Posterior vena cava (tissue), 2 donors: ENCODE results near the gene MAPKAP1. TPM values are rescaled to one million over a fixed set of nuclear protein-coding genes. Genes with fewer than 3 reads are reported as not detected.
"Not testable (repeated sequence)": the region's sequence is repeated elsewhere in the genome, so short reads cannot be mapped to it uniquely, and the experiment has no call there.

Experiments used
- DNase-seq: peaks from one replicate; pipeline ENCODE4 v3.0.0-alpha.2; 2020; ENCODE audit warnings: low spot score
- intact Hi-C, 2 donors: fragments of 100-400 bp; cut with DNase I; formaldehyde crosslinking; loops; one replicate each; pipeline versions ENCODE4 v1.14.1 to v1.14.2; 2022 to 2023
- total RNA-seq, 2 donors: library from RNA; stranded (reverse); fragmentation: NEBNext Ultra II Directional; extraction: Animal tissue kit (Norgen Biotek cat#: 25700); gene quantifications; one replicate each; pipeline ENCODE4 v1.2.1, GENCODE V29; 2021
- donor health status: DM: yes; HTN: yes; CAD: no.
- donor health status: DM: yes; HTN: yes; CAD: no.

The MAPKAP1 gene
- total RNA-seq, 2 donors from 2014 or later = 56.1 to 62.2 TPM

DNA sequence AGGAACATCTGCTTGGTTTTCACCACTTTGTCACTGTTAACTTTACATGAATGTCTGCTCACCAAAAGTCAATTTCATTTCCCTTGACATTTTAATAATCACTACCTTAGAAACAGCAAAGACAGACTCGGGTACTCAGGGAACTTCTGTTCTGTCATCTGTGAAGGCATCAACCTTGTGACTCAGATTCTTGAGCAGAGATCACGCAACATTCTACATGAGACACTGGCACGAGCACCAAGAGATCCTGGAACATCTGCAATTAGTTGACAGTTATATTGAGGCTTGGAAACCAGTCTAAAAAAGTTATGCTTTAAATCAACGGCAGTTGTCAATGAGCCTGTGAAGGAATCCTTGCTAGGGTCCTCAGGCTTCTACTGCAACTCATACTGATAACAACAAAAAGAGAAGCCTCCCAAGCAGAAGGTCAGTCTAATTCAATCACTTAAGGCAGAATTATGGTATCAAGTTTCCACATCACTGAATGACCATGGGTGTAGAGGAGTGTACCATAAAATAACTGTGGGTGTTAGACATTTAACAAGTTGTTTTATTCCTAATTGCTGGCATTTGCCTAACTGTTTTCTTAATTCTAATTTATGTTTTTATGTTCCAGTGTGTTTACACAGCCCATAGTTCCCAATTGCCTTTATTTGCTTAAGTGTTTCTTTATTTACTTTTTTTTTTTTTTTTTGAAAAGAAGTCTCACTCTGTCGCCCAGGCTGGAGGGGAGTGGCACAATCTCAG, 36.8 kb upstream of the MAPKAP1 start:
- intact Hi-C loops = no loop called here

DNA sequence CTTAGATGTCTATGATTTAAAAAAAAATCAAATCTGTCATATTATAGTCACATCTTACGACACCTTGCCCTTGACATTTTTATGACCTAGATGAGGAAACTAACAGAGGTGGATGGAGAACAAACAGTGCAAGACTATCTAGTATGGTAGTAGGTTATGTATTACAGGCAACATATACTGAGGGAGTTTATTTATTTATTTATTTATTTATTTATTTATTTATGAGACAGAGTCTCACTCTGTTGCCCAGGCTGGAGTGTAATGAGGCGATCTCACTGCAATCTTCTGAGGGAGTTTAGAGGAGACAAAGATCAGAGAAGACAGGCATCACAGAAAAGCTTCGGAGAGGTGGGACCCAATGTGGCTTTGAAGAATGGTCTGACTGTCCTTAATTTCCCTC, 35.6 kb upstream of the MAPKAP1 start:
- intact Hi-C loops = no loop called here
- DNase-seq = no peak

More for the DNA sequence above, 36.8 kb upstream of the MAPKAP1 start:
- DNase-seq = no peak

DNA sequence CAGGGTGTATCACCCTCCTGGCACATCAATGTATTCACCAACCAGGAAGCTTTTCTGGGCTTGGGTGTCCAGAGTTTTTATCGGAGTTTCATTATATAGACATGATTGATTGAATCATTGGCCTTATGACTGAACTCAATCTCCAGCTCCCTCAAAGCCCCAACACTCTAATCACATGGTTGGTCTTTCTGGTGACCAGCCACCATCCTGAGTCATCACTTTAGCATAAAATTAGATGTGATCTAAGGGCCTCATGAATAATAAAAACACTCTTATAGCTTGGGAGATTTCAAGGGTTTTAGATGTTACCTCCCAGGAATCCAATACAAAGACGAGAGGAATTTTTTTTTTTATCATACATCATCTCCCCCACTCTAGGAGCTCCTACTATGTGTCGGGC, 32.4 kb upstream of the MAPKAP1 start:
- intact Hi-C loops = no loop called here
- DNase-seq = no peak

DNA sequence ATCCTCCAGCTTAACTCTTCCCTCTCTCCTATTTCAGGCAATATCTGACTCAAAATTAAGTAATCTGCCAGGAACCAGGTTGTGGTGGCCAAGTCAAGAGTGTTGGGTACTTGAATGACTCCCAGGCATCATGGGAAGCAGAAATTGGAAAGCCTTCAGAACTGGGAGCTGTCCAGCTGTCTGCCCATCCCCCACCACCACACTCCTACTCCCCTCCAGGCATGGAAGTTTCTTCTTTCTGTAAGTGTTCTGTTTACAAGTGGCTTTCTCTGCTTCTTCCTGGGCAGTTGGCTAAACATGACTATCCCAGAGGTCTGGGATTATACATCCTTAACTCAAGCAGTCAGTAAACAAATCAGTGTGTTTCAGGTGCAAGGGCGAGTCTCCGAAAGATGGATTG, 25.6 kb upstream of the MAPKAP1 start:
- DNase-seq = no peak
- intact Hi-C loops = no loop called here

DNA sequence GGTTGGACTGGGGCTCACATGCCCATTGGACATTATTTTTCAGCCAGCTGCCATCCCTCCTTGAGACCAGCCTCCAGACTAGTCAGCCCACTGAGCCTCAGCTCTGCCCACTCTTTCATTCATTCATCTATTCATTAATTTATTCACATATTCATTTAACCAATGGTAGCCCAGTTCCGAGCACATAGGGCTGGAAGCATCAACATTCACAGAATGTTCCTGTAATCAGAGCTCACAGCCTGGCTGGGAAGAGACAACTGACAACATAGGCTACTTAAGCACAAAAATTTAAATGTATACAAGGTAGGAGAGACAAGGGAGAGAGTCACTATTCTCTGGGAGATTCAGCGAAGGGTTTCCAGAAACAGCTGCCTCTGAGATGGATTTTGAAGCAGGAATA, 23.2 kb upstream of the MAPKAP1 start:
- intact Hi-C loops = no loop called here
- no peak for DNase-seq

DNA sequence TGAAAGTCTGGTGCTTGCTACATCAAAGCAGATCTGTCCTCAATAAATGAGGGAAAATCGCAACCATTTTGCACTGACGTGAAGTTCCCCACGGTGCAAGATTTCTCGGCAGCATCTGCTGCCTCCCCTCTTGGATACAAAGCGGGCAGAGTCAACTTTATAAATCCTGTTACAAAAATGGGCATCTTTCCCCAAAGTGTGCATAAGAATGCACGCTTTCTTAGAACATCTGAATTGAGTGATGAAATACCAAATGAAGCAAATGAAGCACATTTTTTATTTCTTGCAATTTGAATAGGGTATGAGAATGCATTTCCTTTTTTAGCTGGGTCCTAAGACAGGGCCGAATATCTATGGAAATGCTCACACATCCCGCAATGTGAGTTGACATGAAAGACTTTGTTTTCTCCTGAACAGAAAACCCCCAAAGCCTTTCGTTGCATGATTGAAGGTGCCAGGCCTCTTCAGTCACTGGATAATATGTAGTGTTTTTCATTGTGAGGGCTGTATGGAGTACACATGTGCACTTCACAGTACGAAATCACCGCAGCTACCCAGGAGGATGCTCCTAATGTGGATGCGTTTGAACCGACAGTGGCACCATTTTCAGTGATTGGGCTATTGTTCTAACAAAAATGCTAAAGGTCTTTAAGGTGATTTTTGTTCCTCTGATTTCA, 19.6 kb upstream of the MAPKAP1 start:
- DNase-seq = no peak
- intact Hi-C loops = no loop called here

DNA sequence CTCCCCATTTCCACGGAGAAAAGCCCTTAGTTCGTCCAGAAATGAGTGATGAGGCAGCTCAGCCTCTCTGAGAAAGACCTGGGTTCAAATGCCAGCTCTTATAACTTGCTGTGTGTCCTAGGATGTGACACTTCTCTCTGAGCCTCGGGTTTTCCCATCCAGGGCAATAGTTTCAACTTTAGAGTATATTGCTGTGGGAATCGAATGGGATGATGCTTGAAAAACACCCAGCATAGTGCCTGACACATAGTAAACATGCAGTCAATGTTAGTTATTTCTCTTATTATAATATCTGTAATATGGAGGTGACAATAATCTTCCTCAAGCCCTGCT, 430 bp upstream of the MAPKAP1 start:
- intact Hi-C loops = no loop called here
- no peak for DNase-seq

DNA sequence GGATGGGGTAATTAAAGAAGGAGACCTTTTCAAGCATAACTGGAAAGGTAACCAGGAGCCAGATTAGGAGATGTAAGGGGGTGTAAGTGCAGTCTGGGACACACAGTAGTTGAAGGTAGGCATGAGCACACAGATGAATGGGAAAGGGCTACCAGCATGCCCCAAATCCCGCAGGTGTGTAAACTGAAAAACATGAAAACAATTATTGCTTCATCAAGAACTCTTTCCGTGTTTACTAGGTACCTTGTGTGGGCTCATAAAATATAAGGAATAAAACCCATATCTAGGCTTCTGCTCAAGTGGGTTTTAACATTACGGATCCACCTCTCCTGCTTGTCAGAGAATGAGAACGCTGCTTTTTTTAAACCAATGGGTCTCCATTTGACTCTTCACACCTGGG, 1.1 kb downstream of the MAPKAP1 start:
- intact Hi-C loops = no loop called here
- DNase-seq = no peak

DNA sequence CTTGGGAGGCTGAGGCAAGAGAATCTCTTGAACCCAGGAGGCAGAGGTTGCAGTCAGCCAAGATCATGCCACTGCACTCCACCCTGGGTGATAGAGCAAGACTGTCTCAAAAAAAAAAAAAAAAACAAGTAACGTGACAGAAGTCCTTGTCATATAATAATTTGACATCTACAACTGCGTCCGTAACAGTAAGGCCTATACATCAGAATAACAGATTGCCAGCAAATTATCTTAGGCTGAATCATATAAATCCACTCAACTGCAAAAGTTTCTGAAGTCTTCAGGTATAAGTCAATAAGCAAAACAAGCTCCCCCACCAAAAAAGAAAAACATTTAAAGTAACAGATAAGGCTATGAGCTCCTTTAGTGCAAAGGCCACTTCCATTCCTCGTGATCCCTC, 3.3 kb downstream of the MAPKAP1 start:
- no peak for DNase-seq

DNA sequence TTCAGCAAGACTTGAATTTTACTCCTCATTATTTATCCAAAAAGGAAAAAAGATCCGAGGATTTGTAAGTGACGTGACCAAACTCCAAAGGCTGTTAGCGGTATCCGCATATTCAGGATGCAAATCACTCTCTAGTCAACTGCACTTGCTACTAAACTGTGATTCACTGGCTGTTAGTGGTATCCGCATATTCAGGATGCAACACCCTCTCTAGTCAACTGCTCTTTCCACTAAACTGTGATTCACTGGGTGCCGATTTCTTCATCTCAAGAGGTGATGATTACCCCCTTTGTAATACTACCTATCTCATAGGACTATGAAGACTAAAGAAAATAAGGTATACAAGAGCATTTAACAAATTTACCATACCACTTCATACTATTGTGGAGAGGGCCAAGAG, 5.7 kb downstream of the MAPKAP1 start:
- intact Hi-C loops = no loop called here
- no peak for DNase-seq

More for the DNA sequence above, 3.3 kb downstream of the MAPKAP1 start:
- intact Hi-C loops = no loop called here

DNA sequence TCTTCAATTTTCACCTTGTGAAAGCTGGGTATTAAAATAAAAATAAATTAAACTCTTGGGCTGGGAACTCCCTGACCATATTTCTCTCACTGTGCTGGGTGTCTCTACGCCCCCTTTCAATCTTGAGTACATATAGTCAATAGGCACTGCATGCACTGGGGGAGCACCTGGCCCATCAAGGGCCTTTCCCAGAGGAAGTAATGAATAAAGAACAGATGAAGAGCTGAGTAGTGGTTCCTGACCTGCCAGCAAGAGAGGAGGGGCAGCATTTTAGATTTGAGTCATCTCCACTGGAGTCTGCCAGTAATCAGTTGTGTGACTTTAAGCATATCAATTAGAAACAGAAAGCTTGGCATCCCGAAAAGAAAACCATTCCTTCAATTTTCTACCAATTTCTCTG, 6.2 kb downstream of the MAPKAP1 start:
- intact Hi-C loops = no loop called here
- no peak for DNase-seq

DNA sequence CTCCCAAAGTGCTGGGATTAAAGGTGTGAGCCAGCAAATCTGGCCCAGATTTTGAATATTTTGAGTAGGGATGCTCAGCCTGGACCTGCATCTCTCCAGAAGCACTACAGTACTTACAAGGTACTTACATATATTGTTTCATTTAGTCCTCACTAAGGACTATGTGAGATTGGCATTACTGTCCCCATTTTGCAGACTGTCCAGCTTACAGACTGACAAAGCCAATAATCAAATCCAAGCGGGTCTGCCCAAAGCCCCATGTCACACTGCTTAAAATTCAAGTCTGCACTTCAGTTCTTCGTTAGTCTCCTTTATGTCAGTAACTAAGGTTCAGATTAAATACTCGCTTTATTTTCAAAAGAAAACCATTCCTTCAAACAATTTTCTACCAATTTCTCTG, 7.1 kb downstream of the MAPKAP1 start:
- intact Hi-C loops = no loop called here
- no peak for DNase-seq

DNA sequence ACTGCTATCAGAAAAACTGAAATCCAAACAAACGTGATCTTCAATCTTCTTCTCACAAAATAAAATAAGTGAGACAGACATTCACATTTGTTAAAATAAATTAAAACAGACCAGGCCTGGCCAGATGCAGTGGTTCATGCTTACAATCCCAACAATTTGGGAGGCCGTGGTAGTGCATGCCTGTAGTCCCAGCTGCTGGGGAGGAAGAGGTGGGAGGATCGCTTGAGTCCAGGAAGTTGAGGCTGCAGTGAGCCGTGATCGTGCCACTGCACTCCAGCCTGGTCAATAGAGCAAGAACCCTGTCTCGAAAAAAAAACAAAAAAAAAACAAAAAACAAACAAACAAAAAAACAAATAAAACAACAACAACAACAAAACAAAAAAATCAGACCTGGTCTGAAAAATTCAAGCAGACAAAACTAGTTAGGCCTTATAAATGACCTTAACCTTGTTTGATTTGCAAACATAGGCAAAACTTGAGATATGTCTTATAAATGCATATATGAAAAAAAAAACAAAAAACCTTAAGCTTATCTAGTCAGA, 10.8 kb downstream of the MAPKAP1 start:
- DNase-seq = no peak
- intact Hi-C loops = no loop called here

DNA sequence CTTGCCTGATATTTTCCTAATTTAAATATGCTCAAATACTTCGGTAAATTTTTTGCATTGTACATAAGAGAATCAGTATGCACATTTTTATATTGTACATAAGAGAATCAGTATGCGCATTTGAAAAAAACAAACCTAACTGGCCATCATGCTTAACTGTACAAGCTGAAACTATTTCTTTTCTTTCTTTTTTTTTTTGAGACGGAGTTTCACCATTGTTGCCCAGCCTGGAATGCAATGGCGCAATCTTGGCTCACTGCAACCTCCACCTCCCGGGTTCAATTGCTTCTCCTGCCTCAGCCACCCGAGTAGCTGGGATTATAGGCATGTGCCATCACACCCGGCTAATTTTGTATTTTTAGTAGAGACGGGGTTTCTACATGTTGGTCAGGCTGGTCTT, 11.5 kb downstream of the MAPKAP1 start:
- DNase-seq, intact Hi-C loops: not testable (repeated sequence)

DNA sequence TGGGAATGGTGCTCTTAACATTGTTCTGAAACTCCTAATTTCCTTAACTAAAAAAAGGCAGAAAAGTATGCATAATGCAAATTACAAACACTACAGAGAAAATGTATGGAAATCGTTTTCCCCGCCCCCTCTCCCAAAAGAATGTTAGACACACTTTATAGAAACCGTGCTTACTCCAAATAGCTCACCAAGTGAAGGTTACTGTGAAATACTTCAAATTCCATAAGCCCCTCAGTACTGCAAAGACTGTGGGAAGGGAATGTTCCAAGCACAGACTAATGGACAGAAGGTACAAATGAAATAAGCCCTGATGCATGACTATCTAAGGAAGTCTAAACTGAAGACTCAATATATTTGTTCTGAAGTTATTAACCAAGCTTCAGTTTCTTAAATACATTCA, 12.5 kb downstream of the MAPKAP1 start:
- no peak for DNase-seq
- intact Hi-C loops = no loop called here

DNA sequence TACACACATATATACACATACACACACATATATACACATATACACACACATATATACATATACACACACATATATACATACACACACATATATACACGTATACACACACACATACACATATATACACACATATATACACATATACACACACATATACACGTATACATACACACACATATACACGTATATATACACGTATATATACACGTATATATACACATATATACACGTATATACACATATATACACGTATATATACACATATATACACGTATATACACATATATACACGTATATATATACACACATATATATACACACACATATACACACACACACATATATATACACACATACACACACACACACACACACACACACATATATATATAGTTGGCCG, 13.5 kb downstream of the MAPKAP1 start:
- intact Hi-C loops, DNase-seq: not testable (repeated sequence)

DNA sequence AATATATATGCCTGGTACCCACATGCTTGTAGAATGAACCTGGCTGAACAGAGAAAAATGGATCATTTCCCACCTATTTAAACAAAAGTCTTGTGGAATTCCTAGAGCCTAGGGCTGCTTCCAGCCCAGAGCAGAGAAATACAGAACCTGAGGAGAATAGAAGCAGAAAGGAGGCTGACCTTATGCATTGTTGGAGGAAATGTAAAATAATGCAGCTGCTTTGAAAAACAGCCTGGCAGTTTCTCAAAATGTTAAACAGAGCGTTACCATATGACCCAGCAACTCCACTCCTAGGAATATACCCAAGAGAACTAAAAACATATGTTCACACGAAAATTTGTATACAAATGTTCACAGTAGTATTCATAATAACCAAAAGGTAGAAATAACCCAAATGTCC, 15.1 kb downstream of the MAPKAP1 start:
- intact Hi-C loops = no loop called here

DNA sequence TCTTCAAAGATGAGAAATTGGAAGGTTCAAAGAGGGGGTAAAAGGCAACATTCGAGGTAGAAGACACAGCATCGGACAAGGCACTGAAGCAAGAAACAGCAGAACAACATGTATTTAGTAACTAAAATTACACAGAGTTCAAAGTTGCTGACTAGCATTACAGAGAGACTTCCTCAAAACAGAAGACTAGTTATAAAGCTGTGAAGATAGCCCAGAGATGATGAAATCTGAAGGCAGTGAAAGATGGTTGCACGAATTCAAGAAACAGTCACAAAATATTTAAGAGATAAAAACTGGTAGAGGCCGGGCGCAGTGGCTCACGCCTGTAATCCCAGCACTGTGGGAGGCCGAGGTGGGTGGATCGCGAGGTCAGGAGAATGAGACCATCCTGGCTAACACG, 16.3 kb downstream of the MAPKAP1 start:
- intact Hi-C loops = no loop called here
- no peak for DNase-seq

More for the DNA sequence above, 15.1 kb downstream of the MAPKAP1 start:
- no peak for DNase-seq

DNA sequence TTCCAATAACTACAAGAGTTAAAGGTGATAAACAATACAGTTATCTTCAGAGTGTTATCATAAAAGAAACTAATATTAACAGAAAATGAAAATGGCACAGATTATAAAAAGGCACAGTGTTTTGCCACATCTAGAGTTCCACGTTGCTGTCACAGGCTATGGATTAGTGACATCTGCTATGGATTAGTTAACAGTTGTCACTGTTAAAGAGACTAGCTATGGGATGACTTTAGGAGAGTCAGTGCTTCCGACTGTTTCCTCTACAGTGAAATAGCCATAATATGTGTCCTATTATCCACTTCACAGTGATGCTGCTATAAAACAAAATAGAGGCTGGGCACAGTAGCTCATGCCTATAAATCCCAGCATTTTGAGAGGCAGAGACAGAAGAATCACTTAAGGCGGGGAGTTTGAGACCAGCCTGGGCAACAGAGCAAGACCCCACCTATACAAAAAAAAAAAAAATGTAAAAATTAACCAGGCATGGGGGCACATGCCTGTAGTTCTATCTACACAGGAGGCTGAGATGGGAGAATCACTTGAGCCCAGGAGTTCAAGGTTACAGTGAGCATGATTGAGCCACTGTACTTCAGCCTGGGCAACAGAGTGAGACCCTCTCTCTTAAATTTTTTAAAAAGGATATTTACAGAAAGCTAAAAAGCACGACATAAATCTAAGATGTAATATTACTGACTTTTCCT, 19.7 kb downstream of the MAPKAP1 start:
- intact Hi-C loops = no loop called here
- DNase-seq = no peak

DNA sequence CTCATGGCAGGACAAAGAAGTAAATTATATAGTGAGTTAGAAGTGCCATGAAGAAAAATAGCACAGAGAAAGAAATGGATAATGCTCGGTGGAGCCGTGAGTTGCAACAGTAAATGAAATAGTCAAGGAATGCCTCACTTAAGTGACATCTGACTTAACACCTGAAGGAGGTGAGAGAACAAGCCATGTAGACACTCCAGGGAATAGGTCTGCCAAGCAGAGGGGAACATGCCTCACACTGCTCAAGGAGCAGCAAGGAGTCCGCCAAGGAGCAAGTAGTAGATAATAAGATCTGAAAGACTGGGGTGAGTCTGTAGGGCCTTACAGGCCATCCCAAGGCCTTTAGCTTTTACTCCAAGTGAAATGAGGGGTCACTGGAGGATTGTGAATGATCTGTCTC, 21.8 kb downstream of the MAPKAP1 start:
- intact Hi-C loops = no loop called here
- DNase-seq = no peak
